ENCODE results near the gene OBSL1.

The OBSL1 gene

DNA sequence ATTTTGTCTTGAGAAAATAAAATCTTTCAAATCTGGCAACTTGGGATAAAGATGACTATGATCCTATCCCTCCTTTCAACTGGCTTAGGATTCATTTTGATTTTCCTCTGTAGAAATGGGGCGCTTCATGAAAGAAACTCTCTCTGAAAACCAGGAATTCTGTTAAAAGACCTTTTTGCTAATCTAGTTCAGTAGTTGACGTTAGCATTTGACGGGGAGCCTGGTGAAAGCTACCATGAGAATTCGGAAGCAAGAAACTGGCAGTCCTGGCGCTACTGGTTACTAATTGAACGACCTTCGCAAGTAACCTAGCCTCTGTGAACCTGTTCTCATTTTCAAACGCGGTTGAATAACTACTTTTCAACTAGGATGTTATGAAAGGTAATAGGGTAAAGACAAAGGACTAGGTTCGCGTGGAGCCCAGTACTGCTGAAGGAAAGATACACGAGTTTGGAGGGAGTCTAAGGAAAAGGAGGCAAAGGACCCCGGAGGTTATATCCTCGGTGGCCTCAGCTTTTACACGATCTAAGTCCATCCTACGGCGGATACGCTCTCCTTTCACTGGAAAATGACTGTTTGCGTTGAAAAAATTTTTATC, 25.7 kb upstream of the OBSL1 start:
- no peak for DNase-seq (ENCODE audit: low read depth)

DNA sequence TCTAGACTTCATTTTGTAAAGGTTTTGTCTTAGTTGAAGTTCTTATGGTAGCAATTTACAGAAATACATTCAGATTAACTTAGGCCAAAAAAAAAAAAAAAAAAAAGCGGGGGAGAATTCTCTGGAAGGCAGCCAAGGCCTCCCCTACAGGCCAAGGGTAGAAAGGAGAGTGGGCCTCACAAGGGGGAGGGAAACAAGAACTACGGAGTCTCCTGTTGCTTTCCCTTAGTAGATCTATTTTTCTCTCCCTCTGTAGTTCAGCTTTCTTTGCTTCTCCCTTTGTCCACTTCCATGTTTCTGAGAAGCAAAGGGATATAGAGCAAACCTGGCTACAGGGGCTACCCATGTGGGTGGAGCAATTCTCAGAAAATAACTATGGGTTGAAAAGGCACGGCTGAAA, 23.9 kb upstream of the OBSL1 start:
- DNase-seq (ENCODE audit: low read depth) = no peak

DNA sequence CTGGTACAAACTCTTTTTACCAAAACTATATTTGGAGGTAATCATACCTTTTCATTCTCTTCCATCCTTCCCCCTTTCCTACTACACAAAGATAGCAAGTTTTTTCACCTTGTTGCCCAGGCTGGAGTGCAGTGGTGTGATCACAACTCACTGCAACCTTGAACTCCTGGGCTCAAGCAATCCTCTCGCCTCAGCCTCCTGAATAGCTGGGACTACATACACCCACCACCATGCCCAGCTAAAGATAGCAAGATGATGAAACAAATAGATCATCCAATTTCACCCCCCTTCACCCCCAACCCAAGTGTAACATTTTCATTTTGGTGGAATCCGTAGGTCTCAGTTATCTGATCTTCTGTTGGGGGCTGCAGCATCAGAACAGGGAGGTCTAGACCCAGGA, 21.8 kb upstream of the OBSL1 start:
- DNase-seq (ENCODE audit: low read depth) = no peak

DNA sequence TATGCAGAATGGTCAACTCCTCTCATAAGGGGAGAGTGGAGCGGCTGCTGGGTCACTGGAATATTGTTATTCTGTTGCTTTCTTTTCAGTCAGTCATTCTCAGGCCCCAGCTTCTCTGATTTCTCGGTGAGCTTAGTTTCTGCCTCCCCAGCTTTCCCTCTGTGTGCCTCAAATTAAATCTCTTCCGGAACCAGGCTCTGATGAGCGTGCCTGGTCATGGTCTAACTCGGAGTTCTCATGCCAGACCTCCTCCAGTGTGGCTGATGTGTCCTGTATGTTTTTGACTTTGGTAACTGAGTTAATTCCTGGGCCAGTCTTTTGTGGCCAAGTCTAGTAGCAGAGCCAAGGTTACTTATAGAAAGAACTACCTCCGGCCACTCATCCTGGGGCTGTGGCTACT, 21.4 kb upstream of the OBSL1 start:
- no peak for DNase-seq (ENCODE audit: low read depth)

DNA sequence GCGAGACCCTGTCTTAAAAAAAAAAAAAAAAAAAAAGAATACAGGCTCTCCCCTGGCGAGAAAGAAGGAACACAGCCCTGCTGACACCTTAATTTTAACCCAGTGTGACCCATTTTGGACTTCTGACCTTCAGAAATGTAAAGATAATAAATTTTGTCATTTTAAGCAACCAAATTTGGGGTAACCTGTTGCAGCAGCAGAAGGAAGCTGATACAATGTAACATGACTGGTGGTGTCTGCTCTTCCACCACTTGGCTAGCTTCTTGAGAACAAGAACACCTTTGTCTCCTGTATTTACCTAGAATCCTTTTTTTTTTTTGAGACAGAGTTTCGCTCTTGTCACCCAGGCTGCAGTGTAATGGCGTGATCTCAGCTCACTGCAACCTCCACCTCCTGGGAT, 19.8 kb upstream of the OBSL1 start:
- DNase-seq (ENCODE audit: low read depth) = no peak

DNA sequence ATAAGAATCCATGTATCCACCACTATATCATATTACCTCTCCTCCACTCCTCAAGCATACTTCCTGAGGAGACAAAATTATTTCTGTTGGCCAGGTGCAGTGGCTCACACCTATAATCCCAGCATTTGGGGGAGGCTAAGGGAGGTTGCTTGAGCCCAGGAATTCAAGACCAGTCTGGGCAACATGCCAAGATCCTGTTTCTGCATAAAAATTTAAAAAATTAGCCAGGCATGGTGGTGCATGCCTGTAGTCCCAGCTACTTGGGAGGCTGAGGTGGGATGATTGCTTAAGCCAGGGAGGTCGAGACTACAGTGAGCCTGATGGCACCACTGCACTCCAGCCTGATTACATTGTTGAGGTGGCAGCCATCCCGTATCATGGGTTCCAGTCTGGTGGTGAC, 10.0 kb upstream of the OBSL1 start:
- DNase-seq (ENCODE audit: low read depth) = no peak

DNA sequence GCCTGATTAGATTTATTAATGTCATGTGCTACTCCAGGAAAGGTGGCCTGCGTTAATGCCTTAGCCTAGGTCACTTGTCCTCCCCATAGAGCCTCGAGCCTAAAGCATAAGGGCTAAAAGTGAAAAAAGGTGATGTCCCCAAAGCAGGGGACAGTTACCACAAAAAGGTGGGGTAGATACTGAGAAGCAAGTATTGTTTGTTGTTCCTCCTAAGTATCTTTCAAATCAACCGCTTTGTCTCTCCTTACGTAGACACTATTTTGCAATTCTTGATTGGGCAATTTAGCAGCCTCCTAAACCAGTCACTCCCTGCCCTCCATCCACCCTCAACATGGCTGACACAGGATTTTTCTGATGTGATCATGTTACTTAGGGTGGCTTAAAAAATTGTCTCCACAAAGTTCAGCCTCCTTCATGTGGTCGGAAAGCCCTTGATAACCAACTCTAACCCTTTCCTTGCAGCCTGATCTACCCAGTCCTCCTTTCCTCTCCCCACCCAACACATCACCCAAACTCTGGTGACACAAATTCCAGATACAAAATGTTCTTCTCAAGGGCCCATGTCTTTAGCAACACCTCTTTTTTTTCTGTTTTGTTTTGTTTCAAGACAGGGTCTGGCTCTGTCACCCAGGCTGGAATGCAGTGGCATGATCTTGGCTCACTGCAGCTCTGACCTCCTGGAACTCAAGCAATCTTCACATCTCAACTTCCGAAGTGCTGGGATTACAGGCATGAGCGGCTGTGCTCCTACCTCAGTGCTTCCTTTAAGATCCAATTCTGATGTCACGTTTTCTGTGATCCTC, 7.7 kb upstream of the OBSL1 start:
- no peak for DNase-seq (ENCODE audit: low read depth)

DNA sequence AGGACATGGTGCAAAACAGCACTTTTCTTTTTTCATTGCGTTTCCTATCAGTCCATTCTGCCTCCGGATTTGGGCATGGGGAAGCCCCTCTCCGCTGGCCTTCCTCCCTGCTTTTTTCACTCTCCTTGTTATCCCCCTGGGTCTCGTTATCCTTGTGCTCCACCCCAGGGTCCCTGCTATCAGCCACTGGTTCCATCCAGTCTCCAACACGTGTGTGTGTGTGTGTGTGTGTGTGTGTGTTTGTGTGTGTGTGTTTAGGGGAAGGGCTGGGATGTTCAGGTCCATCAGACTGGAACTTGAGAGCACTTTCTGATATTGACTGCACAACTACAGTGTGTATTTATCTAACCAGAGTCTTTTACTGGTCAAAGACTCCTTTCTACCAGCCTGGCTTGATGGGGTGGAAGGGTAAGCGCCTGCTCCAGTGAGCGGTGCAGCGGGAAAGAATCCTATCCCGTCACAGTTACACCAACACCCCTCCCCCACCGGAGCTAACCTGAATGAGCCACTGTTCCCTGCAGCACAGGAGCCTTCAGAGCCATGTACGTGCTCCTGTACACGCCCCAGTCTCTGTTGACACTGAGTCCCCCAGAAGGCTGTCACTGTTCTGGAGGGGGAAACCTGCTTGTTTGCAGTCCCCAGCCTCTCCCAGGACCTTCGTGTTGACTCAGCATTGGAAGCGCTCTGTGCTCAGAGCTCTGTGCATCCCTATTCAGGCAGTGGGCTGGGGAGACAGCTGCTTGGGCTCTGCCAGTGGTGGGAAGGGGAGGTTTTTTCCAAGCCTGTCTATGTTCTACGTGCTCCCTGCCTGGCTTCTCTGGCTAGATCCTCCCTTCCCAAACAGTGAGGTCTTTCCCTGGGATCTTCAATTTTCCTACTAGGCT, 5.4 kb upstream of the OBSL1 start:
- DNase-seq (ENCODE audit: low read depth) = no peak

DNA sequence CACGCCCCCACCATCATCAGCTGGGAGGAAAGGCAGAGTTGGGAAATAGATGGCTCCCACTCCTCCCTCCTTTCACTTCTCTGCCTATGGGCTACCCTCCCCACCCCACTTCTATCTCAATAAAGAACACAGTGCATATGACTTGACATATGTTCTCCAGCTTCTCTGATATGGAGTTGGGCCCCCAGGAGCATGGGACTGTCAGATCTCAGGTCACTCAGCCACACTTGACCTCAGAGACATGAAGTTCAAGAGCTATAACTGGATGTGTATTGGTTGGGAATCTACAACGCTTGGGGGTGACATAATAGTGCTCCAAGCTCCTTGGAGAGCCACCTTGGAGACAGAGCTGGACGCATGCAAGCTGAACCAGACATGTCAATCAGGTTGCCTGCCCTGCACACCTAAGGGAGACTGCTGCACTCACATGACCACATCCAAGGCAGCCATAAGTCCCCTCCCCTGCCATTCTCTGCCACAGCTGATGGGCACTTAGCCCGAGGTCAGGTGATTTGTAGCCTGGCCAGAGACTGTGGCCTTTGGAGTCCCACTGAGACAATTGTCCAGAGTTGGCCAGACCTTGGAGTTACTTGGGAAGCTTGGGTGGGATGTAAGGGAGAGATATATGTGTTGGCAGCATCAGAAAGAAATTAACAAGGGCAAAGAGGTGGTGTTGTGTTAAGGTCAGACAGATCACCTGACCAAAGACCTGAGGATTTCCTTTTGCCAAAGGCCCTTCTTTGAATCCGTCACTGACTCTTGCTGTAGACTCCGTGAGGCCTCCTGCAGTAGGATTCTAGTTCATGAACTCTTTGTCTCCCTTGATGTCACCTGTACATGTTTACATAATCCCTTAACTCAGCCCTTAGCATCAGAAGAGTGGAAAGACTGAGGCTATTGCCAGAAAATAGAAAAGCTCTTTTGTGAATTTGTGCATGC, 4.5 kb upstream of the OBSL1 start:
- no peak for DNase-seq (ENCODE audit: low read depth)

DNA sequence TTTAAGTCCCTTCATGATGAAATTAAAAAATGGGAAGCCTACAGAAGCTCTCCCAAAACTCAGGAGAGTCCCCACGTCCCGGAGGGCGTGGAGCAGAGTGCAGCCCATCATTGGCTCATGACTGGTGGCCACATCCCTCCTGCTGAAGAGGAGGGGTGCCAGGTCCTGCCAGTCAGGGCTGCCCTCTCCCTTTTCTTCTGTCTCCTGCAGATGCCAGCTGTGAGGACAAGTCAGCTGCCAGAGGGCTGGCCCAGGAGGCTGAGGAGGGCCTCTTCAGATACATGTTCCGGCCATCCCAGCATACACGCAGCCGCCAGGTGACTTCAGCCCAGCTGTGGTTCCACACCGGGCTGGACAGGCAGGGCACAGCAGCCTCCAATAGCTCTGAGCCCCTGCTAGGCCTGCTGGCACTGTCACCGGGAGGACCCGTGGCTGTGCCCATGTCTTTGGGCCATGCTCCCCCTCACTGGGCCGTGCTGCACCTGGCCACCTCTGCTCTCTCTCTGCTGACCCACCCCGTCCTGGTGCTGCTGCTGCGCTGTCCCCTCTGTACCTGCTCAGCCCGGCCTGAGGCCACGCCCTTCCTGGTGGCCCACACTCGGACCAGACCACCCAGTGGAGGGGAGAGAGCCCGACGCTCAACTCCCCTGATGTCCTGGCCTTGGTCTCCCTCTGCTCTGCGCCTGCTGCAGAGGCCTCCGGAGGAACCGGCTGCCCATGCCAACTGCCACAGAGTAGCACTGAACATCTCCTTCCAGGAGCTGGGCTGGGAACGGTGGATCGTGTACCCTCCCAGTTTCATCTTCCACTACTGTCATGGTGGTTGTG, 3.4 kb upstream of the OBSL1 start:
- DNase-seq (ENCODE audit: low read depth) = no peak

DNA sequence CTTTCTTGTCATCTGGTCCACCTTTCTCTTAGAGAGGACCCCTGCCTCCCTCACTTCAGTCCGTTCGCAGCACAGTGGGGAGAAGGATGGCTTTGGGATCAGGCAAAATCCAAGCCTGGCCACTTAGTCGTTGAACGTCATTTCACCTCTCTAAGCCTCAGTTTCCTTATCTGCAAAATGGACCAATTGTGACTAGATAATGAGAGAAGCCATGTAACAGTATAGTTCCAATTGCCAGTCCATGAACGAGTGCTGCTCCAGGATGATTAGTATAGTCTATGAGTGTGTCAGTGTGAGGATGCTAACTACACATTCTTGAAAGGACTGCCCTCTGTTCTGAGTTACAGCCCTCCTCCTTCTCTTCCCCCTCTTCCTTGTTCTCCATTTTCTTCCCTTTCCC, 1.8 kb upstream of the OBSL1 start:
- DNase-seq (ENCODE audit: low read depth) = no peak

DNA sequence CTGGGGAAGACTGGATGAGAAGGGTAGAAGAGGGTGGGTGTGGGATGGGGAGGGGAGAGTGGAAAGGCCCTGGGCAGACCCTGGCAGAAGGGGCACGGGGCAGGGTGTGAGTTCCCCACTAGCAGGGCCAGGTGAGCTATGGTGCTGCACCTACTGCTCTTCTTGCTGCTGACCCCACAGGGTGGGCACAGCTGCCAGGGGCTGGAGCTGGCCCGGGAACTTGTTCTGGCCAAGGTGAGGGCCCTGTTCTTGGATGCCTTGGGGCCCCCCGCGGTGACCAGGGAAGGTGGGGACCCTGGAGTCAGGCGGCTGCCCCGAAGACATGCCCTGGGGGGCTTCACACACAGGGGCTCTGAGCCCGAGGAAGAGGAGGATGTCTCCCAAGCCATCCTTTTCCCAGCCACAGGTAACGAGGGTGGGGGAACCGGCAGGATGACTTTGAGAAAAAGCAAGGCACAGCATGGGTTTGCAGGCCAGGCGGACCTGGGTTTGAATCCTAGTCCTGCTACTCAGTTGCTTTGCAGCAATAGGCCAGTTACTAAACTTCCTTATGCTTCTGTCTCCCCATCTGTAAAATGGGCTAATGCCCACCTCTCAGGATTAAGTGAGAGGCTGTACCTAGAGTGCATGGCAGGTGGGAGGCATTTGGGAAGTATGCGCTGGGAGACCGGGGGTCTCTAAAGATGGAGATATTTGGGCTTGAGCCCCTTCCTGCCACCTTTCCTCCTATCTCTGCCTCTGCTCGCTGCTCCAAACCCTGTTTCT, 1.1 kb upstream of the OBSL1 start, which contains the start of gene INHA:
TSS of gene INHA (plus strand) at position 74 of the 765 bp plus-strand sequence. CDS start at position 139, 65 bp downstream.
- DNase-seq (ENCODE audit: low read depth) = no peak

DNA sequence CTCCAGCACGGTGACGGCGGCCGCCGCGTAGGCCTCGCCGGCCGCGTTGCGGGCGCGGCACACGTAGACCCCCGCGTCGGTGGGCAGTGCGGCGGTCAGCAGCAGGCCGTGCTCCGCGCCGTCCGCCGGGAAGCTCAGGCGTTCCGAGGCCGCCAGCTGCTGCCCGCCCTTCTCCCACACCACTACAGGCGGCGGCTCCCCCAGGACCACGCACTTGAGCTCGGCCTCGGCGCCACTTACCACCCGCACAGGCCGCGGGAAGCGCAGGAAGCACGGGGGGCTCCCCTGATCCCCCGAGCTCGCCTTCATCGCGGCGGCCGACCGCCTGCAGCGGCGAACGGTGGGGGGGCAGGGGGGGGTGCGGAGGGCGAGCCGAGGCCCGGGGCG, 422 bp downstream of the OBSL1 start:
- DNase-seq (ENCODE audit: low read depth) = no peak

DNA sequence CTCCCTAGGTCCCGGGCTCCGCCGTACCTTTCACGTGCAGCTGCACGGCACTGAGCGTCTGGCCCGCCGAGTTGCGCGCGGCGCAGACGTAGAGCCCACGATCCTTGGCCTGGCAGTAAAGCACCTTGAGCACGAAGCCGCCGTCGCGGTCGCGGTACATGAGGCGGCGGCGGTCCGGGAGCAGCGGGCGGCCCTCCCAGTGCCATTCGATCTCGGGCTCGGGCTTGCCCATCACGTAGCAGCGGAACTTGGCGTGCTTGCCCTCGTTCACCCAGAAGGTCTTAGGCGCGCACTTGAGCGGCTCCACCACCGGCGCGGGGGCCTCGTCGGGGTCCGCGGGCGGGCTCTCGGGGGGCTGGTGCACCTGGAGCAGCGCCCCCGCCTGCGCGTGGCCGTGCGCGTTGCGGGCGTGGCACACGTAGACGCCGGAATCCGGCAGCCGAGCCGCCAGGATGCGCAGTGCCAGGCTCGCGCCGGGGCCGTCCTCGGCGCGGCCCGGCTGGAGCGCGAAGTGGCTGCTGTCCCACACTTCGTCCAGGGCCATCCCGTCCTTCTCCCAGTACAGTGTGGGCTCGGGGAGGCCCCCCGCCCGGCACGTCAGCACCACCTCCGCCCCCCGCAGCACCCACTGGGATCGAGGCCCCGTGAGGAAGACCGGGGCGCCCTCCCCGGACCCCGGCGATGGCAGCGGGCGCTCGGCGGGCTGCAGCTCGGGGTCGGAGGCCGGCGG, 980 bp downstream of the OBSL1 start:
- no peak for DNase-seq (ENCODE audit: low read depth)

DNA sequence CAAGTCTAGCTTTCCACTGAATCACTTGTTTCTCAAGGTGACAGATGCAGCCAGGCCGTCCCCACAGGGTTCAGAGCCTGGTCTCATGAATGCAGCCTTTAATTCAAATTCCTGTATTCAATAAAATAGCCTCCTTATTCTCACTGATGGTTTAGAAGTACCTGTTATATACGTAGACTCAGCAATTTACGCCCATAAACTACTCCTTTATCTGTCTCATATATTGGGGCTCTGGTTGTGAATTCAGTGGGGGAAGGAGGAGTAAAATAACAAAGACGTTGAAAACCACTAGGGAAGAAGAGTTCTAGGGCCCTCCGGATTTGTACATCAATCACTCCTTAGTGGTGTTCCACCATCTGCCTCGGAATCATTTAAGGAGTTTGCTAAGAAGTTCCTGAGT, 1.7 kb downstream of the OBSL1 start:
- DNase-seq (ENCODE audit: low read depth) = no peak

DNA sequence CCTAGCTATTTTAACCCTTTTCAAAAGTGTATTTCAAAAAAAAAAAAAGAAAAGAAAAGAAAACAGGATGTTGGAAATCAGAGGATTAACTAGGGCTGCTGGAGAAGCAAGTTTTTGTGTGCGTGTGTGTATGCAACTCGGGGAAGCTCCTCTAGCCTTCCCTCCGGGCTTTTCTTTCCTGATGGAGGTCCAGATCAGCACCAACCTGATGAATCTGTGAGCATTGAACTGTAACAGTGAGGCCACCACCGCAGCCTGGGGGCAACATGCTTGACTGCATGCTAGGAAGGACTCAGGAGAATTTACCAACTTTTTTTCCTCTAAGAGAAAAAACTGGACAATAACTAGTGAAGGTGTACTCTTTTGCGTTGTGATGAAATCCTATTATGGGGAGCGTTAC, 2.3 kb downstream of the OBSL1 start:
- no peak for DNase-seq (ENCODE audit: low read depth)

DNA sequence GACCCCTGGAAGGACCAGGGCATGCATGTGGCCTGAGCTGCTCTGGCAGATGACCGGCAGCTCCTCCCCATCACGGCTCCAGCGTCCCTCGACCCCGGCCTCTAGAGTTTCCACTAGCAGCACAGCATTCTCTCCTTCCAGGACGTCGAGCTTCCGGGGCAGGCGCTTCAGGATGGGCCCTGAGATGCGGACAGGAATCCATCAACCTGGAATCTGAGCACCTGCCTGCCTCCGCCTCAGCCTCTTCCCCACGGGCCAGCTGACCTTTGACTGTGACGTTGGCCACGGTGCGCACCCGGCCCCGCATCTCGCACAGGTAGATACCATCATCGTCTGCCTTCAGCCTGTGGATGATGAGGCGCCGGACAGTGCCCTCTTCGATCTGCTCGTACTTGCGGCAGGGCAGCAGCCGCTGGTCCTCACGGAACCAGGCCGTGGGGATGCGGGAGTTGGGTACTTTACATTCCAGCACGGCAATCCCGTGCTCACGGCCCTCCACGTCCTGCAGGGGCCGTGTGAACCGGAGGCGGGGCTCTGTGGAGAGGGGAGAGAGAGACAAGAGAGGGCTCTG, 3.5 kb downstream of the OBSL1 start:
- no peak for DNase-seq (ENCODE audit: low read depth)

DNA sequence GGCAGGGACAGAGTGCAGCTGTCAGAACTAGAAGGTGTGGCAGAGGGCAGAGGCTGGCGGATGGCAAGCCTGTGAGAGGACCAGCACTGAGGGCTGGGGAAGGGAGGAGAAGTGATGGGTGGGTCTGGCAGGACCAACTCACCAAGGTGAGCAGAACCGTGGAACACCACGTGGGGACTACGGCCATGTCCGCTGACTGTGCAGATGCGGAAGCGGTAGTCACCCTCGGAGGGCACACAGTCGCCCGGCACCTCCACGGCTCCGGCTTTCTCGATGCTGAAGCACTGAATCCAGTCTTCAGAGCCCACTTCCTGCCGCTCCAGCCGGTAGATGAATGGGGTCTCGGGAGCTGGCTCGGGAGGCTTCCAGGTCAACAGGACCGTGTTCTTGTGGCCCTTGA, 4.2 kb downstream of the OBSL1 start:
- no peak for DNase-seq (ENCODE audit: low read depth)

DNA sequence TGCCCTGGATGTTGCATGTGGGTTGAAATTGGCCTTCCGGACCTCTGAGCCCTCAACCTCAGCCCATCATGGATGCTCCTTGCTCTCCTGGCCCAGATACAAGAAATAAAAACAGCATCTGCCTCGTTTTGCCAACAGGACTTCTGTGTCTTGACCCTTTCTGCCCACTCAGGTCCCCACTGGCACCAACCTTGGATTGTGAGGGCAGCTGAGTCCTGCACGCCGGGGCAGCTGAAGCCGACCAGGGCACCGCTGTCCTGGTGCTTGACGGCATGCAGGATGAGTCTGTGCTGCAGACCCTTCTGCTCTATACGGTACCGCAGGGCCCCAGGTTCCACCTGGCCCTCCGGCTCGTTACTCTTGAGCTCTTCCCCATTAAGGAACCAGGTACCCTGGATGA, 4.7 kb downstream of the OBSL1 start:
- no peak for DNase-seq (ENCODE audit: low read depth)

Data from T-helper 22 cell (primary cell).